IMR-90 (cell line): ENCODE results near the gene UBE2J1. TPM values are rescaled to one million over a fixed set of nuclear protein-coding genes. Genes with fewer than 3 reads are reported as not detected.

Source experiments
- ATAC-seq: fragments of 200-7000 bp; cut with Tn5 transposase; 2 replicates; pipeline ENCODE4 v1.9.1; 2020; ENCODE audit warnings: low read depth, mild to moderate bottlenecking, moderate library complexity
- BruUV-seq: library from RNA; stranded (reverse); fragments of 400-500 nt; replicated peaks from 2 replicates; lab custom pipeline; 2021; lab: Mats Ljungman, UMichigan
- CTCF ChIA-PET: fragments of 300-600 bp; formaldehyde crosslinking; extraction: SDS; loops from one replicate; lab custom pipeline; 2021; ENCODE audit warnings: antibody characterized with exemption; lab: Yijun Ruan, JAX
- POLR2A ChIA-PET: fragments of 300-600 bp; sonication (Branson Sonifier 250); formaldehyde crosslinking; loops from one replicate; lab custom pipeline; 2022; ENCODE audit warnings: antibody characterized with exemption; ENCODE audit not compliant: unreplicated experiment; lab: Charles Lee
- DNase-seq: peaks from one replicate; pipeline ENCODE4 v3.0.0; 2013
- H2AFZ ChIP-seq: replicated peaks from 2 replicates; pipeline ENCODE3; 2013; ENCODE audit warnings: low read length, mild to moderate bottlenecking; ENCODE audit not compliant: poor library complexity
- H2AK5ac ChIP-seq: 2 replicates; pipeline ENCODE4 v1.6.1; 2013; ENCODE audit warnings: low read depth, low read length, inconsistent platforms
- H2AK9ac ChIP-seq: replicated peaks from 2 replicates; pipeline ENCODE3; 2013; ENCODE audit warnings: mild to moderate bottlenecking, low read depth, low read length, moderate library complexity; ENCODE audit not compliant: poor library complexity
- H2BK120ac ChIP-seq: 2 replicates; pipeline ENCODE4 v1.6.1; 2013; ENCODE audit warnings: low read depth, low read length, inconsistent platforms
- H2BK15ac ChIP-seq: 3 replicates; pipeline ENCODE4 v1.6.1; 2013; ENCODE audit warnings: low read depth, low read length, inconsistent platforms
- H2BK20ac ChIP-seq: 2 replicates; pipeline ENCODE4 v1.6.1; 2013; ENCODE audit warnings: low read depth, mild to moderate bottlenecking, inconsistent platforms, low read length, moderate library complexity
- H2BK5ac ChIP-seq: 2 replicates; pipeline ENCODE4 v1.6.1; 2013; ENCODE audit warnings: mild to moderate bottlenecking, low read depth, low read length, inconsistent platforms; ENCODE audit not compliant: poor library complexity, severe bottlenecking
- H3K14ac ChIP-seq: replicated peaks from 2 replicates; pipeline ENCODE4 v1.6.1; 2013; ENCODE audit warnings: low read depth, low read length, inconsistent platforms
- H3K18ac ChIP-seq: 2 replicates; pipeline ENCODE4 v1.6.1; 2013; ENCODE audit warnings: low read depth, low read length, control low read depth
- H3K23ac ChIP-seq: 2 replicates; pipeline ENCODE4 v1.6.1; 2013; ENCODE audit warnings: low read depth, low read length, inconsistent platforms
- H3K27ac ChIP-seq: 2 replicates; pipeline ENCODE4 v1.5.1; 2013; ENCODE audit warnings: mild to moderate bottlenecking, control low read depth, low read length; ENCODE audit not compliant: insufficient read depth
- H3K27me3 ChIP-seq: 2 replicates; pipeline ENCODE4 v1.6.1; 2013; ENCODE audit warnings: low read length; ENCODE audit not compliant: control insufficient read depth, insufficient read depth
- H3K36me3 ChIP-seq: 2 replicates; pipeline ENCODE4 v1.6.1; 2013; ENCODE audit warnings: low read length, mixed read lengths; ENCODE audit not compliant: control insufficient read depth, insufficient read depth
- H3K4ac ChIP-seq: 2 replicates; pipeline ENCODE4 v1.6.1; 2013; ENCODE audit warnings: low read depth, low read length, inconsistent platforms
- H3K4me1 ChIP-seq: 2 replicates; pipeline ENCODE4 v1.6.1; 2013; ENCODE audit warnings: low read length, mixed read lengths; ENCODE audit not compliant: control insufficient read depth, insufficient read depth
- H3K4me2 ChIP-seq: 2 replicates; pipeline ENCODE4 v1.6.1; 2013; ENCODE audit warnings: low read depth, mild to moderate bottlenecking, control low read depth, low read length, moderate library complexity
- H3K4me3 ChIP-seq: 2 replicates; pipeline ENCODE4 v1.5.1; 2013; ENCODE audit warnings: low read depth, mild to moderate bottlenecking, control low read depth, low read length, moderate library complexity; ENCODE audit not compliant: insufficient read depth
- H3K56ac ChIP-seq: 2 replicates; pipeline ENCODE4 v1.6.1; 2013; ENCODE audit warnings: low read length, inconsistent platforms; ENCODE audit not compliant: insufficient read depth; ENCODE audit errors: extremely low read depth
- H3K79me1 ChIP-seq, 2 experiments: 2 replicates each; pipeline ENCODE4 v1.6.1; 2013; ENCODE audit warnings: low read length in 2 of 2, inconsistent platforms in 1 of 2, low read depth in 1 of 2
- H3K9ac ChIP-seq: 2 replicates; pipeline ENCODE4 v1.6.1; 2013; ENCODE audit warnings: low read depth, low read length, control low read depth
- H3K9me1 ChIP-seq: 2 replicates; pipeline ENCODE4 v1.6.1; 2013; ENCODE audit warnings: low read length, inconsistent platforms; ENCODE audit not compliant: insufficient read depth
- H3K9me3 ChIP-seq: 2 replicates; pipeline ENCODE4 v1.6.1; 2013; ENCODE audit warnings: low read length; ENCODE audit not compliant: control insufficient read depth, insufficient read depth
- H4K20me1 ChIP-seq: 2 replicates; pipeline ENCODE4 v1.6.1; 2013; ENCODE audit warnings: low read length, inconsistent platforms; ENCODE audit not compliant: insufficient read depth
- H4K5ac ChIP-seq: 2 replicates; pipeline ENCODE4 v1.6.1; 2013; ENCODE audit warnings: mild to moderate bottlenecking, low read depth, low read length, control low read depth
- H4K8ac ChIP-seq, 2 experiments: 2 replicates each; pipeline ENCODE4 v1.6.1; 2013; ENCODE audit warnings: low read depth in 2 of 2, low read length in 2 of 2, control low read depth in 1 of 2, inconsistent platforms in 1 of 2
- H4K91ac ChIP-seq: 2 replicates; pipeline ENCODE4 v1.6.1; 2013; ENCODE audit warnings: low read depth, low read length, inconsistent platforms; ENCODE audit not compliant: insufficient read depth
- CTCF ChIP-seq: conservative IDR thresholded peaks from 2 replicates; pipeline ENCODE4 v1.5.1; 2012; ENCODE audit warnings: mild to moderate bottlenecking, low read depth, low read length, improper control_type of control experiment
- MAFK ChIP-seq: IDR thresholded peaks from 2 replicates; pipeline ENCODE4 v1.6.1; 2012; ENCODE audit warnings: low read depth, low read length, improper control_type of control experiment
- WGBS, 2 experiments: methylation state at CpG; one replicate each; pipeline versions ENCODE4 v1.1.5 to v1.1.7; 2013; ENCODE audit warnings: missing lambda C conversion rate in 2 of 2; ENCODE audit not compliant: insufficient read length in 1 of 2; ENCODE audit errors: extremely low coverage in 2 of 2; 5-methylcytosine and 5-hydroxymethylcytosine counted together
- dilution Hi-C: fragments of 300-500 bp; cut with HindIII; formaldehyde crosslinking; loops from one replicate; pipeline ENCODE4 v1.14.3; 2018; ENCODE audit warnings: low sequenced_read_pairs; ENCODE audit not compliant: unreplicated experiment
- in situ Hi-C: fragments of 300-500 bp; cut with MboI; formaldehyde crosslinking; loops from 3 replicates; pipeline ENCODE4 v1.14.3; 2019; ENCODE audit warnings: low sequenced_read_pairs, inconsistent platforms, mixed read lengths
- intact Hi-C: fragments of 100-400 bp; cut with micrococcal nuclease; formaldehyde crosslinking; loops from 2 replicates; pipeline ENCODE4 v1.10.0; 2022
- polyA plus RNA-seq, 3 experiments: library from polyadenylated mRNA; depleted of rRNA; stranded (reverse); fragments of >200 nt; gene quantifications; 2 replicates each; pipeline ENCODE4 v1.2.3, GENCODE V29; 2012; ENCODE audit warnings: low replicate concordance in 1 of 3
- total RNA-seq: library from RNA; depleted of rRNA; stranded (reverse); fragments of >200 nt; gene quantifications from 2 replicates; pipeline ENCODE4 v1.2.3, GENCODE V29; 2012

Gene UBE2J1
- total and polyA plus RNA-seq, 2 of the 4 experiments (the other 2 are of a cell fraction): 20.9 to 35.3 TPM

GRCh38 chr6:89347825-89348224 lies 4.7 kb downstream of the UBE2J1 start:
- Histone ChIP-seq H3K9me3 (no peaks in the 10 kb centered on the region), H3K18ac (no peak overlapping the region), H4K5ac (no peak overlapping the region), H3K4me1 (peaks cover 9% of the 10 kb centered on the region), H4K8ac (no peak overlapping the region), H3K27ac (no peak overlapping the region), H2BK15ac (no peak overlapping the region), H3K4ac (no peak overlapping the region), H3K56ac (no peak overlapping the region), H2BK20ac (no peak overlapping the region), H3K36me3 (no peaks in the 10 kb centered on the region), H3K4me3 (no peak overlapping the region), H2BK120ac (no peak overlapping the region), H3K9ac (no peak overlapping the region), H2AFZ (no peak overlapping the region), H3K23ac (no peak overlapping the region; the same call in 1 of the 2 replicates), H3K14ac (no peak overlapping the region; the same call in 1 of the 2 replicates), H4K20me1 (peaks cover 58% of the 10 kb centered on the region), H2AK9ac (no peak overlapping the region), H3K79me1 (peaks cover 14 to 62% of the 10 kb centered on the region in 2 experiments), H3K4me2 (no peak overlapping the region), H2AK5ac (no peak overlapping the region), H2BK5ac (no peak overlapping the region), H3K9me1 (peaks cover 16% of the 10 kb centered on the region), H3K27me3 (no peaks in the 10 kb centered on the region), H4K91ac (no peak overlapping the region)
- TF ChIP-seq MAFK (peak; percentile 61), CTCF (no peak)
- ChIA-PET POLR2A (no interaction called here), CTCF (interaction anchor here (0.5 to 1.2 kb wide), 2 partner anchors 36 to 44 kb away, joined by 3 to 4 read pairs; no protein-coding TSS in a partner anchor)
- intact Hi-C loops (no loop called here), dilution Hi-C loops (no loop called here), in situ Hi-C loops (no loop called here)
- no TSS peak for BruUV-seq
- ATAC-seq: no peak
- WGBS, 2 experiments: no CpG with 5 or more reads among the region's 2 CpGs
- peak; percentile 16 for DNase-seq
